GDM1 (cell line): ENCODE results near the gene SLAMF7.
A peak's percentile ranks its signal among the peaks of the same experiment; 100 is the strongest.
"Not testable (repeated sequence)": the region's sequence is repeated elsewhere in the genome, so short reads cannot be mapped to it uniquely, and the experiment has no call there.

Experiments used
- DNase-seq: peaks from one replicate; lab custom pipeline; 2025; lab: John Stamatoyannopoulos, UW

The SLAMF7 gene

DNA sequence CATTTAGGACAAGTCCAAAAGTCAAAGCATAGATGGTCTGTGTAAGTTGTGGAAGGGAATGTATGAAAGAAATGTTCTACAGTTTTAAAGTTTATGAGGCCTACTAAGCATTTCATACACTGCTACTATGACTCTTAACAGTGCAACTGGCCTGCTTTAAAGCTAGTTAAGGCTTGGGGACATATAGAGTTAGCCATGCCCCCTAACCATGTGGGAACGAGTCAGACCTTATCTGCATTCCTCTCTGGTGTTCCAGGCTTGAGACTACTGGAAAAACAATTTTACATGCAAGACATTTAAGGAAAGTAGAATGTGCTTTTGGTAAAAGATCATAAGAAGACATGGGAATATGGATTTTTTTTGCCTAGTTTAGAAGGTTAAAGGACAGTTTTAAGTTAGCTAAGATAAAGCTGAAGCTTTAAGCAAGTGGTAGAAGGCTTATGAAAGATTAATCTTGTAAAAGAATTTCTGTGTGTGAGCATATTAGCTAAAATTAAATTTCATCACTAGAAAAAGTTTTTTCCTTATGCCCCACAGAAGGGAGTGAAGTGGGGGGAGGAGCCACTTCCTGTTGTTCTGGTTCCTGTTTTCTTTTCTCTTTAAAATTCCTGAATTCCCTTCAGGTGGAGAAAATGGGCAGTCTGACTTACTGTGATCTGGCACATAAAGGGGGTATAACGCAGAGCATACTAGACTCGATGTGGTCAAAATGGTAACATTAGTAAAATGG, 18.5 kb upstream of the SLAMF7 start:
- DNase-seq: no peak

DNA sequence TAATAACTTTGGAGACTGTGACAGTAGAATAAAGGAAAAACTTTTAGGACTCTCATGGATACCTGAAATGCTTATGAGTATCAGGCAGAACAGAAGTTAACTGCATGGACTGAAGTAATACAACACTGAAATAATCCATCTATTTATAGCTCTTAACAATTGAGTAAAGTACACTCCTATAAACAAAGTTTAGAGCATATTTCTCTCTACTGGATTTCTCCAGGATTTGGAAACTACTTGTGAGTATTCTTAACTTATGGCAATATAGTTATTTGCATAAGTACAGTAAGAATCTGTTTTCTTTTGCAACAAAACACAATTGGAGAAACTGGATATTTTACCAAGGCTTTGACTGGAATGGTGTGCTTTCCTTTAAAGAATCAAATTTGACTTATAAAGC, 17.6 kb upstream of the SLAMF7 start:
- DNase-seq: no peak

GRCh38 chr1:160722726-160723125, 16.3 kb upstream of the SLAMF7 start:
- DNase-seq: peak; percentile 56

- DNase-seq: no peak
Observed at GRCh38 chr1:160723332-160723731, 15.7 kb upstream of the SLAMF7 start.

GRCh38 chr1:160724465-160725242, 14.4 kb upstream of the SLAMF7 start:
- no peak for DNase-seq

- no peak for DNase-seq
Observed at GRCh38 chr1:160726114-160726497, 12.9 kb upstream of the SLAMF7 start.

- peak; percentile 79 for DNase-seq
Observed at GRCh38 chr1:160726498-160727315, 12.3 kb upstream of the SLAMF7 start.

GRCh38 chr1:160727316-160727640, 11.8 kb upstream of the SLAMF7 start:
- DNase-seq: no peak

GRCh38 chr1:160731564-160731963, 7.5 kb upstream of the SLAMF7 start:
- DNase-seq: not testable (repeated sequence)

- DNase-seq: no peak
Observed at GRCh38 chr1:160731990-160732389, 7.1 kb upstream of the SLAMF7 start.

GRCh38 chr1:160733898-160734297, 5.1 kb upstream of the SLAMF7 start:
- no peak for DNase-seq

GRCh38 chr1:160734301-160734700, 4.7 kb upstream of the SLAMF7 start:
- DNase-seq: no peak

DNA sequence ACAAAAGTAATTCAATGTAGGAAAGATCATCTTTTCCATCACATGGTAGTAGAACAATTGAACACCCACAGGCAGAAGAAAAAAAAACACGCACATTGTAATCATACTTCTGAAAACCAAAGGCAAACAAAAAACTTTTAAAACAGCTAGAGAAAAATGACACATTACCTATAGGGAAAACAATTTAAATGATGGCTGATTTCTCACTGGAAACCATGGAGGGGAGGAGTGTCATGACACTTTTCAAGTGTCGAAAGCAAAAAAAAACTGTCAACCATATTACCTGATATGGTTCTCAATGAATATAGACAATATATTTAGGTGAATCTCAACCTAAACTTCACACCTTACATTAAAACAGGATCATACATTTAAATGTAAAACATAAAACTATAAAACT, 776 bp upstream of the SLAMF7 start:
- DNase-seq: no peak

DNA sequence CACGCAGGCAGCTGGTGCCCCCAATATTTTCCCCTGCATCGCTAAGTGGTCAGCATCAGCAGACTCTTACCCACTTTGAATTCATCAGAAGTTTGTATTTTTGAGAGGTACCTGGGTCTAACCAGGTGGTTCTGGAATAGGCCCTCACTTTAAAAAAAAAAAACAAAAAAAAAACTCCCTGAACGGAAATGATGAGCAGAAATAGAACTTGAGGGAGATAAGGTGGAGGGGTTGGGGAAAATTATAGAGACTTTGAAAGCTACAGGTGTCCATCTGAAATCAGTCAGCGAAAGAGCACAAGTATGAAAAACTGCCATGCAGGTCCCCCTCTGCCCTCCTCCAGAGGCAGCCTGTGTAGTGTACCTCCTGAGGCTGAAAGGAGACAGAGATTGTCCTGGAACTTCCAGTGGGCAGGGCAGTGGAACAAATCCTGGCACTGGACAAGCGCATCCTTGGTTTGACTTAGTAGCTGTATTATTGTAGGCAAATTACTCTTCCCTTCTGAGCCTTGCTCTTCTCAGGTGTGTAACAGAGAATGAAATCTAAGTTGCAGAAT, 1.2 kb downstream of the SLAMF7 start:
- DNase-seq: no peak

GRCh38 chr1:160741092-160741501, 2.0 kb downstream of the SLAMF7 start:
- DNase-seq: no peak

DNA sequence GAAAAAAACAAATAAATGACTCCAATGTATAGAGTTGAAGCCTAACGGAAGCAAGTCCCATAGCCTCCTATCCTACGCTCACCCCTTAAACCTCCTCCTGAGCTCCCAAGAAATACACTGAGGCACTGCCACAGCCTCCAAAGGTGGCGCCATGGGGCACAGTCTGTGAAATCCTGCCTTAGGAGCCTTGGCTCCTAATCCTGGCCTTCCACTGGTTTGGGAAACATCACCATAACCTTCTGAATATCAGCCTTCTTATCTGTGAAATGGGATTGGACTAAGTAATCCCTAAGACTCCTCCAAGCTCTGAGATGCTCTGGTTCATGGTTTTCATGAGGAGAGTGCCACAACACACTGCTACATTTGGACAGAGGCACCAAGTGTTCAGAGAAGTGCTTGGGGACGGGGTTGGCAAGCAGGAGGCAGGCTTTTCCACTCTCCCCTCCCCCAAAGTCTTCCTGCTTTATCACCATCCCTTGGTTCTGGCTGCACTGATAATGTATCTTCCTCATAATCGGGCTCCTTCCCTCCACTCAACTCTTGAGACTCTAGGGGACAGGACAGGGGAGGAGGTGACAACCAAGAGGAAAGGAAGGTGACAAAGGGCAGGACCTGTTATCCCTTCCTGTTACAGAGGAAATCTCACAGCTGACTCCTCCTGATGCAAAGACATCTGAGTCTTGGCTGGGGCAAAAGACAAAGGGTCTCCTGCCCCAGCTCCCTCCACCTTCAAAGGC, 2.7 kb downstream of the SLAMF7 start:
- DNase-seq: no peak

GRCh38 chr1:160742428-160743127, 3.5 kb downstream of the SLAMF7 start:
- DNase-seq: no peak

DNA sequence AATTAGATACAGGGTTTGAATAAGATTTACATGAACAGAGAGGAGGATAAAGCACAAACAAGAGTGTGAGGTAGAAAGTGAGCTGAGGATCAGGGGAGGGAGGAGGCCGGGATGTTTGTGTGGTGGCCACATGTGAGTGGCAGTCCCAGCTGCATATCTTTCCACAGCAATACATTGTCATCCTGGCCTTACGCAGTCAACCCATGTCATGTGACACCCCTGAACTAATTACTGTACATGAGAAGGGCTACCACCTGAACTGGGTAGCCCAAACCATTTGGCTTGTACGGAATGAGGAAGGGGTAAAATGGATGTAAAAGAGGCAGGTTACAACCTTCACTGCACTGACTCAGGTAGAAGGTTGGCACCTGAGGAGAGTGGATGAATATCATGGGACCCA, 4.2 kb downstream of the SLAMF7 start:
- DNase-seq: no peak

- DNase-seq: no peak
Observed at GRCh38 chr1:160744199-160744851, 5.3 kb downstream of the SLAMF7 start.

DNA sequence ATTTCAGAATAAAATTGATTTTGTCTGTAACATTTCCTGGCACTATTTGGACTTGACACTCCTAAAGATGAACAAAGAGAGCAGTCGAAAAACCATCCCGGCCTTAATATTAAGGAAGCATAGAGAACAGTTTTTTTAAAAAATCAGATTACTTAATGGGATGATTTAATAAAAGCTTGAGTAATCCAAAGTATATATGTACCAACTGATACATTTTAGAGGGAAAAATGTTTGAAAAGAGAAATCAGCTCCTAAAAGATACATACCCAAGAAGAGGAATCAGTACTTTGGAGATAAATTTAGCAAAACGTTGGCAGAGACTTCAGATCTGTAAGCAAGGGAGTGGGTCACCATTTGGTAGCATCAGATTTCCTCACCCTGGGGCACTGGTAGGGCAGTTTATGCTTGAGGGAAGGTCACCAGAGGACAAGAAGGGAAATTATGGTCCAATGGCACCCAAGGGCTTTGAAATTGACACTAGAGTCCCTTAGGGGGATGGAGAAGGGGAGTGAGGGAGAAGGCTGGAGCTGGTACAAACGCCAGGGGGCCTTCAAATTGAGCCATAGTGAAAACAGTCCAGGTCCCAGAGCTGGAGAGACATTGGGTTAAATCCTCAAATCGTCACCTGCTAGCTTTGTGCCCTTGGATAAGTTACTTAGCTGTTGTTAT, 5.9 kb downstream of the SLAMF7 start:
- no peak for DNase-seq
